Fibroblast of the conjunctiva (primary cell): ENCODE measurements around the gene TRIM42.

Experiments
- DNase-seq: peaks from one replicate; pipeline ENCODE4 v3.0.0-alpha.2; 2010; ENCODE audit warnings: low read depth

Gene TRIM42

DNA sequence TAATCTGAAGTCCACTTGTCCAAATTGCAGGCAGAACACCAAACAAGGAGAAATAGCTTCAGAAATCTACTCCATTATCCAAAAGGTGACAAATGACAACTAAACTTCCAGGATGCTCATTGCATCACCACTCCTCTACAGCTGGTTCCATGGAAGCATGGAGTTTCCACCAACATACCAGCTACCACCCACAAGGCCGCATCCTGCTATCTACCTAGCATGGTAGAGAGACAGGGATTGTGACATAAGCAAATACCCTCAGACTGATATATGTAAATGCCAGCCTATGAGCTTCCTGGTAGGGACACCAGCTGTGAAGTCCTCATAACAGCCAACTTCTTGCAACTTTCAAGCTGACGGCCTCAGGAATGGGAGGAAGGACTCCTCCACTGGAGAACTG lies at the start of gene TRIM42:
Gene TRIM42 (plus strand): TSS at position 301 of the 400 bp plus-strand sequence. CDS start 166 bp downstream, outside the sequence.
- no peak for DNase-seq

DNA sequence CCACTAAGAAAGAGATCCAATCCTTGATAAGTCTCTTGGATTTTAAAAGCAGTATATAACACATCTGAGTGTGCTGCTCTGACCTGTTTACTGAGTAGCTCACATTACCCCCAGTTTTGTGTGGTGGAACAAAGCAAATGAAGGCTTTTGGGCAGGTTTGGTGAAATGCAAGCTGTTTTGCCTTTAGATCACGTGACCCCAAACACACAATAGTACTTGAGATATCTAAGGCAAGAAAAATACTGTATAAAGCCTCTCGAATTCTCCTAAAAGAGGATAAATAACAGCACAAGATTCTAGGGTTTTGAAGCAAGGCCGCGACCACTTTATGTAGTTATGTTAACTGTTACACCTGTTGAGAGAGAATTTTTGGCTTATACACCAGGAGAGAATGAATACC lies 49.3 kb upstream of the TRIM42 start:
- DNase-seq: no peak

DNA sequence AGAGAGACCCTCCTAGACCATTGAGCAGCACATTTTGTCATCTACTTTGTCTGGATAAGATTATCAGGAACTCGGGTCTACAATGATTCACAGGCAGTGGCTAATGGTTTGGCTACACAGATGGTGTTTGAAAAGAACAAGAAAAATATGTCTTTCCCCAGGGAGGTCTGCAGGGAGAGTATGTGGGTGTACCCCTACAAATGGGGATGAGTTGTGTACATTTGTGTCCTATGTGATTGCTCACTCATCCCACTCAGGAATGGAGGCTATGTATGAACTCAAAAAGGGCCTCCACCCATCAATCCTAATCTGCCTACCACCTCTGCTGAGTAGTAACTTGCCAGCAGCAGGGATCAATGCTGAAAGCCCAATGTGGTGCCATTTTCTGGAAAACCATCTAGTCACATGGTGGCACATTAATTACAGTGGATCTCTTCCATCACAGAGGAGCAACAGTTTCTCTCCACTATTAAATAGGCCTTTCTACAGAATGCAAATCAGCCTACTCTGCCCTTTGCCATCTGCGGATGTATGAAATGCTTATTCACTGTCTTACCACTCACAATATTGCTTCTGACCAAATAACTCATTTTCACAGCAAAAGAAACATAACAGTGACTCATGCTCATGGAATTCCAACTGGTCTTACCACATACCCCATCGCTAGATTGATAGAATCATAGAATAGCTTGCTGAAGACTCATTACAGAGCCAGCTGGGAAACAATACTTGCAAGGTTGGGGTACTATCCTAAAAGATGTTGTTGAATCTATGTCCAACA lies 48.3 kb upstream of the TRIM42 start:
- DNase-seq: peak; percentile 93

DNA sequence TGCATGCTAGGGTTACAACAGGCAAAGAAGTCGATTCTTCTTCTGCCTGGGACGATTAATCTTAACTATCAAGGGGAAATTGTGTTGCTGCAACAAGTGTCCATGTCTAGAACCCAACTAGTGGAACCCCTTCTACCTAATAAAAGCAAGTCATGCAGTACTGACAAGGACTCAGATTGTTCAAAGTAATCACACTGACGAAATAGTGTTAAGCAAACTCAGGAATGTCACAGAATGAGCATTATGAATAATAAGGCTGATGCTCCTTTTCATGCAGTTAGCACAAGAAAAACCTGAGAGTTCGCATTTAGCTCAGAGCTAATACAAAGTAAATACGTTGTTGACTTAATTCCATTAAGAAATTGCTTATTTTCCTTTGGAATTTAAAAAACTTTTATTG lies 47.5 kb upstream of the TRIM42 start:
- DNase-seq: no peak

DNA sequence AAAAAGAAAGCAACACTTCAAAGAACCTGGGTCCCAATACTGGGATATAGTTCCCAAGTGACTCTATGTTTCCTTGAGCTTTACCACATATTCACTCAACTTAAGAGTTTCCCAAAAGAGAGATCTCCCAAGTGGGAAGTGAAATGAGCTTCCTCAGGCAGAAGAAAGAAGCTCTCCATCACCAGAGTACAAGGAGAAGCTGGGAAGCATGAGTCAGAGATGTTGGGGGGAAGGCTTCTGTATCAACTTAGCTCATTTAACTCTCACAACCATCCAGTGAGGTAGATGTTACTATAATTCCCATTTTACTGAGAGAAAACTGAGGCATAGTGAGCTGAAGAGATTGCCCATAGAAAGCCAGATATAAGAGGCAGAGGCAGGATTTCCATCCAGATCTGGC lies 47.0 kb upstream of the TRIM42 start:
- no peak for DNase-seq

DNA sequence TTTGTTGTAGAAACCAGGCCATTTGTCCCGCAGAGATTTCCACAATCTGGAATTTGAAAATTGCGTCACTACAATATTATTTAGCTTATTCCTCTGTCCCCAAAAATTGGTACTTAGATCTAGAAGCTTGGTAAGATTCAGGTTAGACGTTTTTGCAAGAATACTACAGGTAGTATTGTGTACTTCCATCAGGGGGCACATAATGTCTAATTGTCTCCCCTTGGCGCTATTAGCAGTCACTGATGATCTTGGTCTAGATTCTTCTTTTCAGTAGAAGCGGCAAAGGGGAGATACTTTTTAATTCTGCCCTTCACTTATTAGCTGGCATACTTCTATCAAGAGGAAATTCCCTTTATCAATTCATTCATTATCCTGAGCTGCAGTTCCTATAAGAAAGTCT lies 42.6 kb upstream of the TRIM42 start:
- no peak for DNase-seq

DNA sequence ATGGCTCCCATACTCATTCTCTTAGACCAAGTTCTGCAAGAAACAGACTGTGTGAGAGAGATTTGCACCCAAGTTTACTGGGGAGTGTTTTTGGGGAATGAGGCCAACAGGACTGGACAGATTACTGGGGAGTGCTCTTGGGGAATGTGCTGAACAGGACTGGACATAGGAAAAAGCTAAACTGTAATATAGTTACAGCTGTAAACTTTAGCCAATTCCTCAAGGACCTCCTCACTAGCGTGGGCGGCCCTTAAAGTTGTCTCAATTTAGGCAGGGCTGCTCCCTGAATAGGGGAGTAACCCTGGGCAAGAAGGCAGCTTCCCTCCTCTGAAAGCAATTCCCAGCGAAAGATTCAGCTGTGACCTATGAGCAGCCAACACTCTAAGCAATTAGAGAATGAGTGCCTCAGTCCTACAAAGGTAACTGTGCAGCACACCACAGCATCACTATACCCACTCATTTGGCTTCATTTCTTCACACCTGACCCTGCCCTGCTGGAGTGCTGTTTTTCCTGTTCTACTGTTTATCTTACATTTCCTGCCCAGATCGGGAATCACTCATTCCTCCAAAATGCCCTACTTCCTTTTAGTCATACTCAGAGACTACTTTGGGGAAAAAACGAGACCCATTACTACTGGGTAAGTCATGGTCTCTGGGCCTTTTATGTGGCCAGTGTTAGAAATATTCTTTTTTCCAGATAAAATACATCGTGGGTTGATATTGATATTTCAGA lies 41.3 kb upstream of the TRIM42 start:
- DNase-seq: no peak

DNA sequence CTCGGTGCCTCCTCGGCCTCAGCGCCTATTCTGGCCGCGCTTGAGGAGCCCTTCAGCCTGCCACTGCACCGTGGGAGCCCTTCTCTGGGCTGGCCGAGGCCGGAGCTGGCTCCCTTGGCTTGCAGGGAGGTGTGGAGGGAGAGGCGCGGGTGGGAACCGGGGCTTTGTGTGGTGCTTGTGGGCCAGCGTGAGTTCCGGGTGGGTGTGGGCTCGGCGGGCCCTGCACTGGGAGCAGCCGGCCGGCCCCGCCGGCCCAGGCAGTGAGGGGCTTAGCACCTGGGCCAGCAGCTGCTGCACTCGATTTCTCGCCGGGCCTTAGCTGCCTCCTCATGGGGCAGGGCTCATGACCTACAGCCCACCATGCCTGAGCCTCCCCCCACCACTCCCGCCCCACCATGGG lies 26.6 kb upstream of the TRIM42 start:
- no peak for DNase-seq

DNA sequence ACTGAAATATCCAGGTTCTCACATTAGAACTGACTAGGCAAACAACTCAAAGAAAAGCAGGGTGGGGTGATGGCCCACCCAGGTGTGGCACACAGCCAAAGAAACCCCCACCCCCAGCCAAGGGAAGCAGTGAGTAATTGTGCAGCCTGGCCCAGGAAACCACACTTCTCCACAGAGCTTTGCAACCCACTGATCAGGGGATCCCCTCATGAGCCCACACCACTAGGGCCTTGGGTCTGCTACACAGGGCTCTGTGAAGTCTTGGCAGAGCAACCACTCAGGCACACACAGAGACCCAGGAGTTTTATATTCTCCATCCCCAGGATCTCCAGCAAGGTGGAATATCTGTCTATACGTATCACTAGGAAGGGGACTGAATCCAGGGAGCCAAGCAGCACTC lies 22.2 kb upstream of the TRIM42 start:
- DNase-seq: no peak

DNA sequence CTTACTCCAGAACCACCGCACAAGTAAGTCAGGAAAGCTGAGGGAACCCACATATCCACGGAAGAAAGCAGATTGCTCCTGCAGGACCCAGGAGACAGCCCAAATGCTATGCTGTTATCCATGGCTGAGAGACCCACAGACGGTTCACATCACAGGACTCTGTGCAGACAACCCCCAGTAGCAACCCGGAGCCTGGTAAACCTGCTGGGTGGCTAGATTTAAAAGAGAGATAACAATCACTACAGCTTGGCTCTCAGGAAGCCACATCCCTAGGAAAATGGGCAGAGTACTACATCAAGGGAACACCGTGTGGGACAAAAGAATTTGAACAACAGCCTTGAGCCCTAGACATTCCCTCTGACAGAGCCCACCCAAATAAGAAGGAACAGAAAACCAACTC lies 13.8 kb upstream of the TRIM42 start:
- no peak for DNase-seq

DNA sequence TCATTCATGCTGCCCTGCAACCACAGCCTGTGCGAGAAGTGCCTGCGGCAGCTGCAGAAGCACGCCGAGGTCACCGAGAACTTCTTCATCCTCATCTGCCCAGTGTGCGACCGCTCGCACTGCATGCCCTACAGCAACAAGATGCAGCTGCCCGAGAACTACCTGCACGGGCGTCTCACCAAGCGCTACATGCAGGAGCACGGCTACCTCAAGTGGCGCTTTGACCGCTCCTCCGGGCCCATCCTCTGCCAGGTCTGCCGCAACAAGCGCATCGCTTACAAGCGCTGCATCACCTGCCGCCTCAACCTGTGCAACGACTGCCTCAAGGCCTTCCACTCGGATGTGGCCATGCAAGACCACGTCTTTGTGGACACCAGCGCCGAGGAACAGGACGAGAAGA lies 4.7 kb downstream of the TRIM42 start:
- no peak for DNase-seq

DNA sequence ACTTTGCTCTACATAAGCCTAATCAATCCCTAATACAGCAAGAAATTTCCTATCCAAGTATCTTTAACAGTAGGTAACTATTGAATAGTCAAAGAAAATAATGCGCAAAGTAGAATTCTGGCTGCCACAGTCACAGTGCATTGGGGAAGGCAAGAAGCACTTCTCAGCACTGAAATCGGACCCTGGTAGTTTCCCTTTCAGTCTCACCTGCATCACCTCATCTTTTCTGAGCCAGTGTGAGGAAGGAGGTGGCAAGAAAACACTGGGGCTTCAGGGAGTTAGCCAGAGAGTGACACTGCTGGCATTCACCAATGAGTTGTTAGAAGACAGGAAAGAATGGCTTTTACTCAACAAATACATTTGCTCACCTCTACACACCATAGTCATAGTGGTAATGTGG lies 8.3 kb downstream of the TRIM42 start:
- no peak for DNase-seq

DNA sequence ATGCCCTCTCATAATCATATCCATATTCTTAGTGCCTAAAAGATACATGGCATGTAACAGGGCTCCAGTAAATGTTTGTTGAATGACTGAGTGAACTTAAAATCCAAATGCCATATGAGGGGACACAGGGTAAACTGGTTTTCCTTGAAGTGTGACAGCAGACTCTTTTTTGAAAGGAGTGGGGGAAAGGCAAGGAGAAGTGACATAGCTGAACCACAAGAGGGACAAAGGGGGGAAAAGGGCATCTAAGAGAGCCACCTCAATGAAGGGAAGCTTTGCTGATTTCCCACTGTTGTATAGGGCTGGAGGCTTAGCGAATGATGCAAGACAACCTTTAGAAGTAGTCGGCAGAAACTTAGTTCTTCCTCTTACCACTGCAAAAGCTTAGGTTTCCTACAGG lies 9.1 kb downstream of the TRIM42 start:
- no peak for DNase-seq

DNA sequence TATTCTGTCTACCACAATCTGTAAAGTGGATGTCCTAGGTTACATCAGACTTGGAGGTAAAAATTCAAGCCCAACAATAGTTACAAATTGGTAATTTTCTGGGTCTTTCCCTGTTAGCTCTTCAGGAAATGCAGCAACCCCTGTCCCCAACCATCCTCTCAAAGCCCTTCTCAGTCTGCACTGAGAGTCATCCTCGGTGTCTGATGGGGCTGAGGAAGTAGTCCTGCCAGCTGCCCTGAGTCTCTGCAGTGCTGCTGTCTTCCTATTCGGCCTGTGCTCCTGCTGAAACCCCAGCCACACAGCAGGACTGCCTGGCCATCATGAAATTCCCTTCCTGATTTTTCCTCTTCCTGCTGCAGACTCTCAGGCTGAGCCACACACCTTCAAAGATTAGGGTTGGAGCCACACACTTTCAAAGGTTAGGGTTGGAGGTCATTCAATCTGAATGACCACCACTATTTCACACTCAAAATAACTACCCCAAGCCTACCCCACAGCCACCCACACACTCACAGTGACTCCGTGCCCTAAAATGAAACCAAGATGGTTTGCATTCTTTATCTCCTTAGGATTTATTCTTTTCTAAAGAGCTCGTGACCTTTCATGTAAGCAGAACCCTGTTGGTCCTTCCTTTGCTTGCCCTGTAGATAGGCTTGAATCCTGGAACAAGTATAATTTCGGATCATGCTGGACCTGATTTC lies 17.6 kb downstream of the TRIM42 start:
- no peak for DNase-seq

DNA sequence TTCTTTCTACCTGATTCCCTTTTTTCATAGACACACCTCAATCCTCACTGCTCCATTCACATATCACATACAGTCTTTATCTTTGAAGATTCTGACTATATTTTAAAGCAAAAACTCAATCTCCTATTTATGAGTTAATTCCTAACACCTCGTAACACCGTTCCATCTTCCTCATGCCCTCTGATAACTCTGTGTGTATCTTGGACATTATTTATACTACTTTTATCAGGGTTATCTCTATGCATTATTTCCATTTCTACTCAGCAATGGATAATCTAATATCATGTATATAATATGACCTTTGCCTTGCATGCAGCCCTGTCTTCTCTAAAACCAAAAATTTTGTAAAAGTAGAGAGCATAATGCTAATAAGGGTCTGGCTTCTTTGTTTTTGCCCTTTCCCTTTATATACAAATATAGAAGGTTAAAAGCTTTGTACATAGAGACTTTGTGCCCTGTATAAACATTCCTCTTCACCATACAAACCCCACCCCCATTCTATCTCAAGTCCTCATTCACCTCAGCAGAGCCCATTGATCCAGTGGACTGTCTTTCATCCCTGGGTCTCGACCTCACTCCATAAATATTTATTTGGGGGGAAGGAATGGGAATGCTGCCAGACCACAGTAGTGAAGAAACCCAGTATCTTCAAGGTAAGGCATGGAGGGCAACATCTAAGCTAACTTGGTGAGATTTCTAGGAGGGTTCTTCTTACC lies 21.8 kb downstream of the TRIM42 start:
- no peak for DNase-seq

DNA sequence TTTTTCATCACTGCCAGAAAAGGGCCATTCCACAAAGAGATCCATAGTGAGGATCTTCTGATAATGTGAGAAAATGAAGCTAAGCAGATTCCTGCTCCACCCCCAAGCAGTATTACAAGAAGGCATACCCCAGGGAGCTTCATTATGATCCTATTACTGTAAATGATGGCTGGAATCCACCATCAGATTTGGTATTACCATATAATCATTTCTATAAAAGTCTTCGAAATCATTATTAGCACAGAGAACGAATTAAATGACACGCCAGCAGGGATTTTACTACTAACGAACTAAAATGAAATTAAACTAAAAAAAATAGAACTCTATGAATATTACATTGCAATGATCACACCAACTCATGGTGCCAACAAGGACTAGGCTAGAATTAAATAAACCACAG lies 24.4 kb downstream of the TRIM42 start:
- DNase-seq: no peak

DNA sequence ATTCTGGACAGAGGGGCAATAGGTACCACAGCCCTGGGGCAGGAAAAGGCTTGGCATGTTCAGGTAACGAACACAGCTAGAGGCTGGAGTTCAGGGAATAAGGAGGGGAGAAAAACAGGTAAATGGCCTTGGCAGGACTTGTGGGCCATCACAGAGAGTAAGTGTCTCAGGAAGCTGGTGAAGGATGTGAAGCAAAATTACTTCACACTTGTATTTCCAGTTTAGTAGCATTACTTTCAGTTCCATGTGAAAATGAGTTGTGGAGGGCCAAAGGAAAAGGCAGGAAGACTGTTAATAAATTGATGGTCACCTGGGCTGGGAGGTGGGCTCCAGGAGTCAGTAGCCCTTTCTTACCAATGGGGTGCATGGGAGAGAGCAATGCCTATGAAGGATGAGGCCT lies 25.6 kb downstream of the TRIM42 start:
- no peak for DNase-seq

DNA sequence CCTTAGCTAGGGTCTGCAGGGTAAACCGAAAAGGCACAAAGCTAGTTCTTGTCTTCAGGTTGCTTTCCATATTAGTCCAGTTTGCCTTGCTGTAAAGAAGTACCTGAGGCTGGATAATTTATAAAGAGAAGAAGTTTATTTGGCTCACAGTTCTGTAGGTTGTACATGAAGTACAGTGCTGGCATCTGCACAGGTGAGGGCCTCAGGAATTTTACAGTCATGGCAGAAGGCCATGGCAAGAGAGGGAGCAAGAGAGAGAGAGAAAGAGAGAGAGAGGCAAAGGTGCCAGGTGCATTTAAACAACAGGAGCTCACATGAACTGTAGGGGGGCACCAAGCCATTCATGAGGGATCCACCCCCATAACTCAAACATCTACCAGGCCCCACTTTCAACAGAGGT lies 26.9 kb downstream of the TRIM42 start:
- DNase-seq: no peak

DNA sequence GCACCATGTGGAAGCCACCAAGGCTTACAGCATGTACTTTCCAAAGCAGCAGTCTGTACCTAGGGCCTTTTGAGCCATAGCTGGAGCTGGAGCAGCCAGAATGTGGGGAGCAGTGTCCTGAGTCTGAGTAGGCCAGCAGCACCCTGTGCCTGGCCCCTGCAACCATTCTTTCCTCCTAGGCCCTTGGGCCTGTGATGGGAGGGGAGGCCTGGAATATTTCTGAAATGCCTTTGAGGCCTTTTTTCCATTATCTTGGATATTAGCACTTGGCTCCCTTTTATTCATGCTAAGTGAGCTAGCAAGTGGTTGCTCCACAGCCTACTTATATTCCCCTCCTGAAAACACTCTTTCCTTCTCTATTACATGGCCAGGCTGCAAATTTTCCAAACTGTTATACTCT lies 28.1 kb downstream of the TRIM42 start:
- DNase-seq: no peak

DNA sequence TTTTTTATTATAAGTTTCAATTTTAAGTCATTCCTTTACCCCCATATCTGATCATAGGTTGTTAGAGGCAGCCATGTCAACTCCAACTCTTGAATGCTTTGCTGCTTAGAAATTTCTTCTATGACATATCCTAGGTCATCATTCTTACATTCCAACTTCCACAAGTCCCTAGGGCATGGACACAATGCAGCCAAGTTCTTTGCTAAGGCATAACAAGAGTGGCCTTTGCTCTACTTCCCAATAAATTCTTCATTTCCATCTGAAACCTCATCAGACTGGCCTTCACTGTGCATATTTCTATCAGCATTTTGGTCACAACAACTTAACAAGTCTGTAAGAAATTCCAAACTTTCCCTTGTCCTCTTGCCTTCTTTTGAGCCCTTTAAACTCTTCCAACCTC lies 28.5 kb downstream of the TRIM42 start:
- no peak for DNase-seq

DNA sequence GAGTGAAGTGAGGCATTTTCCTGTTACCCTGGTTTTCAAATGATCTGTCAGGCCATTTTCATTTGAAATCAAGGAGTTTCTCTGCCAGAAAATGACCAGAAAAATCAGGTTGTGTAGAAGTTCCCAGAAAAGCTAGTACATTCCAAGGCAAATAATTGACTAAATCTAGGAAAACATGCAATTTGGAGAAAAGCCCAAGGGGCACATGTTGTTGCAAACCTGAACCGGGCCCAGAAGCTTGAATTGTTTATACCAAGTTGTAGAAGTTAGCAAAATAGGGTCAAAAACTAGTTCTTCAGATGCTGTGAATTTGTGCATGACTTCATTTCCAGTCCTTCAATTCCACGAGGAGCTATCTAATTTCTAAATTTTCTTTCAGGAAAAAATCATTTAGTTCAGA lies 31.0 kb downstream of the TRIM42 start:
- DNase-seq: peak; percentile 21

DNA sequence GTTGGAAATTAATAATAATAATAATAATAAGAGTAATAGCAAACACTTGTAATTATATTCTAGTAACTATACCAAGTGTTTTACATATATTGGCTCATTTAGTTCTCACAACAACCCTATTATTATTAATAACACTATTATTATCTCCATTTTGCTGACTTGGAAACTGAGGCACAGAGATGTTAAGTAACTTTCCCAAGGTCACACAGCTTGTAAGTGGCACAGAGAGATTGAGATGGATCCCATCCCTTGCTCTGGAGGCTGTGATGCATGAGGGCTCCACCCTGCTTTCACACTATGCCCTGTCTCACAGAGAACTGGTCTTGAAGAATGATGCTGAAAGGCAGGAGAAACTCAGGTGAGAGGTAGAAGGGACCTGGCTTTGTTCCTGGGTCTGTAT lies 31.9 kb downstream of the TRIM42 start:
- no peak for DNase-seq
